ENCODE results near the gene KIF18B. TPM values are rescaled to one million over a fixed set of nuclear protein-coding genes. Genes with fewer than 3 reads are reported as not detected.

Gene KIF18B
- total RNA-seq (2014; rRNA removed; shearing (Covaris generic)): 33.4 and 42.2 TPM in 2 replicates
- total RNA-seq (2022): 126 and 146 TPM in 2 replicates
- Bru-seq, nascent RNA: percentile 95 among the genes with signal in this experiment
- BruChase-seq, experiment 1, labeled RNA remaining after a 6-hour chase: percentile 96 among the genes with signal in this experiment
- percentile 96 among the genes with signal in this experiment for BruChase-seq, experiment 2, labeled RNA remaining after a 2-hour chase
- long read RNA-seq, full-length matches to known transcripts: 24 of 199 reads
- long read RNA-seq, partial matches to known transcripts: 105 of 199 reads
- long read RNA-seq, other reads (novel, unspliced or antisense): 70 of 199 reads

- DNase-seq (ENCODE audit: low spot score): peak; percentile 98
- peaks cover 41% of the 10 kb centered on the region for H3K36me3 ChIP-seq (ENCODE audit: insufficient read depth, low read length)
- no peaks in the 10 kb centered on the region for H4K20me1 ChIP-seq (ENCODE audit: insufficient read depth, low read length)
- intact Hi-C loops (cut with micrococcal nuclease; ENCODE audit: unreplicated experiment): loop anchor here (2.0 kb wide), 1 partner anchor 49 kb away; the partner anchor contains the start of gene EFTUD2
- H3K4me1 ChIP-seq (ENCODE audit: insufficient read depth, low read length, poor library complexity, severe bottlenecking): peaks cover 27% of the 10 kb centered on the region
- H3K4me3 ChIP-seq (ENCODE audit: low read depth, low read length, poor library complexity, severe bottlenecking): peak within 1 kb of the TSS; percentile 82
- peak; percentile 56 for TF ChIP-seq CTCF (conservative IDR thresholded peaks at IDR 0.05; ENCODE audit: low read length)
- no peak for TF ChIP-seq EZH2phosphoT487 (IDR thresholded peaks at IDR 0.05; ENCODE audit: borderline replicate concordance, low read depth, low read length)
- TSS peak; percentile 99 for BruUV-seq (replicated peaks)
- H3K4me2 ChIP-seq (ENCODE audit: low read length): peak within 1 kb of the TSS; percentile 79
- H3K9me2 ChIP-seq (ENCODE audit: insufficient read depth, low read length): no peaks in the 10 kb centered on the region
- peak within 1 kb of the TSS; percentile 77 for H3K27ac ChIP-seq (ENCODE audit: low read depth, low read length, poor library complexity, severe bottlenecking)
- POLR2A ChIA-PET: interaction anchor here (0.6 to 0.7 kb wide), 3 partner anchors 72 to 186 kb away, joined by 3 to 6 read pairs (median 4); no protein-coding TSS in a partner anchor
- H3K9me3 ChIP-seq (ENCODE audit: low read length): no peaks in the 10 kb centered on the region
- peak within 1 kb of the TSS; percentile 47; the same call in 1 of the 2 replicates for H2AFZ ChIP-seq (ENCODE audit: low read length)
- H3K79me2 ChIP-seq (ENCODE audit: insufficient read depth, low read depth, low read length): peaks cover 47% of the 10 kb centered on the region
- CTCF ChIA-PET (ENCODE audit: unreplicated experiment): no interaction called here
Measured at GRCh38 chr17:44947461-44948314, at the start of gene KIF18B. TSS of gene KIF18B (minus strand) at chr17:44947773. CDS start at chr17:44936344, 11,429 bp downstream.

- ChIA-PET CTCF (ENCODE audit: unreplicated experiment) (no interaction called here), POLR2A (no interaction called here)
- TF ChIP-seq EZH2phosphoT487 (IDR thresholded peaks at IDR 0.05; ENCODE audit: borderline replicate concordance, low read depth, low read length) (no peak), CTCF (conservative IDR thresholded peaks at IDR 0.05; ENCODE audit: low read length) (no peak)
- BruUV-seq (replicated peaks): no TSS peak
- Histone ChIP-seq H4K20me1 (ENCODE audit: insufficient read depth, low read length) (no peaks in the 10 kb centered on the region), H3K4me2 (ENCODE audit: low read length) (no peak overlapping the region), H3K79me2 (ENCODE audit: insufficient read depth, low read depth, low read length) (no peaks in the 10 kb centered on the region), H3K27ac (ENCODE audit: low read depth, low read length, poor library complexity, severe bottlenecking) (no peak overlapping the region), H2AFZ (ENCODE audit: low read length) (no peak overlapping the region), H3K4me3 (ENCODE audit: low read depth, low read length, poor library complexity, severe bottlenecking) (no peak overlapping the region), H3K4me1 (ENCODE audit: insufficient read depth, low read length, poor library complexity, severe bottlenecking) (no peaks in the 10 kb centered on the region), H3K9me3 (ENCODE audit: low read length) (0 out of 2 replicates have a peak, but pooled peaks cover 4% of the 10 kb centered on the region), H3K9me2 (ENCODE audit: insufficient read depth, low read length) (no peaks in the 10 kb centered on the region), H3K36me3 (ENCODE audit: insufficient read depth, low read length) (no peaks in the 10 kb centered on the region)
- DNase-seq (ENCODE audit: low spot score): no peak
- intact Hi-C loops (cut with micrococcal nuclease; ENCODE audit: unreplicated experiment): no loop called here
Measured at GRCh38 chr17:44996304-44996703, 48.7 kb upstream of the KIF18B start.

All from OCI-LY7 (cell line).